Fibroblast of lung (primary cell): Measurements from ENCODE around the gene CERS6.

Source experiments
- CTCF ChIP-seq, 2 donors: IDR thresholded peaks in 1 of 2; conservative IDR thresholded peaks in 1 of 2; 1 replicate in 1 of 2; 2 replicates in 1 of 2; pipeline ENCODE4 v1.5.1; 2011 to 2012; ENCODE audit warnings: low read length in 2 of 2, control low read depth in 1 of 2, inconsistent platforms in 1 of 2, low read depth in 1 of 2, mild to moderate bottlenecking in 1 of 2
- EZH2 ChIP-seq: IDR thresholded peaks from 2 replicates; pipeline ENCODE4 v1.5.1; 2012; ENCODE audit warnings: low read length, control low read depth, mild to moderate bottlenecking; ENCODE audit errors: missing control alignments

GRCh38 chr2:168504323-168504722, 48.3 kb downstream of the CERS6 start:
- TF ChIP-seq CTCF (conservative IDR thresholded peaks at IDR 0.05 in 1 of 2, IDR thresholded peaks at IDR 0.05 in 1 of 2; ENCODE audit: low read depth in 1 of 2, low read length in 2 of 2) (no peak), EZH2 (no peak)
